Middle frontal gyrus (tissue), 1 donor: ENCODE results near the gene PTH1R.

Source experiments
- DNase-seq: peaks from one replicate; pipeline ENCODE4 v3.0.0-alpha.2; 2015; ENCODE audit warnings: low spot score; ENCODE audit errors: extremely low spot score

PTH1R gene

GRCh38 chr3:46898321-46899150, 21.0 kb downstream of the PTH1R start:
- DNase-seq, result no peak

GRCh38 chr3:46899151-46900006, 21.9 kb downstream of the PTH1R start:
- no peak for DNase-seq

GRCh38 chr3:46900007-46900292, 22.4 kb downstream of the PTH1R start:
- DNase-seq, result no peak

GRCh38 chr3:46900356-46900755, 22.8 kb downstream of the PTH1R start:
- DNase-seq, result no peak

- no peak for DNase-seq
These were observed 23.5 kb downstream of the PTH1R start for GRCh38 chr3:46901061-46901460.

GRCh38 chr3:46901591-46902187, 24.2 kb downstream of the PTH1R start:
- no peak for DNase-seq

- no peak for DNase-seq
These were observed 24.7 kb downstream of the PTH1R start for GRCh38 chr3:46902188-46902631.

GRCh38 chr3:46903341-46904302, 26.1 kb downstream of the PTH1R start:
- no peak for DNase-seq

GRCh38 chr3:46904303-46905212, 27.0 kb downstream of the PTH1R start:
- DNase-seq, result no peak

- no peak for DNase-seq
These were observed 27.7 kb downstream of the PTH1R start for GRCh38 chr3:46905213-46905560.

GRCh38 chr3:46905661-46906451, 28.3 kb downstream of the PTH1R start:
- no peak for DNase-seq

GRCh38 chr3:46906471-46907058, 29.0 kb downstream of the PTH1R start:
- DNase-seq, result no peak

- no peak for DNase-seq
These were observed 29.8 kb downstream of the PTH1R start for GRCh38 chr3:46907271-46907670.

GRCh38 chr3:46907960-46908293, 30.4 kb downstream of the PTH1R start:
- DNase-seq, result no peak

- DNase-seq, result no peak
These were observed 30.9 kb downstream of the PTH1R start for GRCh38 chr3:46908294-46908985.

- no peak for DNase-seq
These were observed 31.5 kb downstream of the PTH1R start for GRCh38 chr3:46908986-46909534.

GRCh38 chr3:46909535-46910161, 32.1 kb downstream of the PTH1R start:
- DNase-seq, result peak; percentile 76
